ENCODE results near the gene SLC9A4. TPM values are rescaled to one million over a fixed set of nuclear protein-coding genes. Genes with fewer than 3 reads are reported as not detected.

SLC9A4 gene
- total RNA-seq, 2 donors from 2014 or later, result not detected

- Histone ChIP-seq H3K4me3 (no peak overlapping the region), H3K27me3 (no peaks in the 10 kb centered on the region), H3K36me3 (no peaks in the 10 kb centered on the region), H3K9me3 (no peaks in the 10 kb centered on the region), H3K4me1 (no peaks in the 10 kb centered on the region), H3K27ac (no peak overlapping the region)
- no peak for TF ChIP-seq CTCF (IDR thresholded peaks at IDR 0.05)
- no peak for DNase-seq (ENCODE audit: low spot score)
Measured at GRCh38 chr2:102538491-102538890, 65.5 kb downstream of the SLC9A4 start.

GRCh38 chr2:102540882-102541281 lies 67.9 kb downstream of the SLC9A4 start:
- Histone ChIP-seq H3K27ac (no peak overlapping the region), H3K4me3 (no peak overlapping the region), H3K4me1 (no peaks in the 10 kb centered on the region), H3K27me3 (no peaks in the 10 kb centered on the region), H3K9me3 (no peaks in the 10 kb centered on the region), H3K36me3 (no peaks in the 10 kb centered on the region)
- no peak for DNase-seq (ENCODE audit: low spot score)
- TF ChIP-seq CTCF (IDR thresholded peaks at IDR 0.05), result no peak

- no peak for TF ChIP-seq CTCF (IDR thresholded peaks at IDR 0.05)
Measured at GRCh38 chr2:102544182-102544581, 71.2 kb downstream of the SLC9A4 start.

GRCh38 chr2:102547462-102547861 lies 74.4 kb downstream of the SLC9A4 start:
- no peaks in the 10 kb centered on the region for H3K4me1 ChIP-seq

More at GRCh38 chr2:102544182-102544581, 71.2 kb downstream of the SLC9A4 start:
- no peaks in the 10 kb centered on the region for H3K4me1 ChIP-seq
- no peak overlapping the region for H3K27ac ChIP-seq
- H3K4me3 ChIP-seq, result no peak overlapping the region
- peaks cover 0 to 16% of the 10 kb centered on the region in 2 donors for H3K9me3 ChIP-seq
- no peaks in the 10 kb centered on the region for H3K36me3 ChIP-seq
- H3K27me3 ChIP-seq, result no peaks in the 10 kb centered on the region
- DNase-seq (ENCODE audit: low spot score), result no peak

GRCh38 chr2:102549027-102549426 lies 76.0 kb downstream of the SLC9A4 start:
- H3K4me3 ChIP-seq, result no peak overlapping the region
- H3K9me3 ChIP-seq, result peaks cover 0 to 33% of the 10 kb centered on the region in 2 donors
- no peaks in the 10 kb centered on the region for H3K4me1 ChIP-seq
- no peak overlapping the region for H3K27ac ChIP-seq
- H3K36me3 ChIP-seq, result no peaks in the 10 kb centered on the region
- H3K27me3 ChIP-seq, result no peaks in the 10 kb centered on the region
- DNase-seq (ENCODE audit: low spot score), result no peak
- TF ChIP-seq CTCF (IDR thresholded peaks at IDR 0.05), result no peak

More at GRCh38 chr2:102547462-102547861, 74.4 kb downstream of the SLC9A4 start:
- Histone ChIP-seq H3K9me3 (peaks cover 0 to 33% of the 10 kb centered on the region in 2 donors), H3K27ac (no peak overlapping the region), H3K4me3 (no peak overlapping the region), H3K27me3 (no peaks in the 10 kb centered on the region), H3K36me3 (no peaks in the 10 kb centered on the region)
- TF ChIP-seq CTCF (IDR thresholded peaks at IDR 0.05), result no peak
- DNase-seq (ENCODE audit: low spot score), result no peak

- Histone ChIP-seq H3K36me3 (no peaks in the 10 kb centered on the region), H3K4me3 (no peak overlapping the region), H3K4me1 (no peaks in the 10 kb centered on the region), H3K27ac (no peak overlapping the region), H3K9me3 (peaks cover 0 to 33% of the 10 kb centered on the region in 2 donors), H3K27me3 (no peaks in the 10 kb centered on the region)
- no peak for DNase-seq (ENCODE audit: low spot score)
- no peak for TF ChIP-seq CTCF (IDR thresholded peaks at IDR 0.05)
Measured at GRCh38 chr2:102550151-102550550, 77.1 kb downstream of the SLC9A4 start.
